ENCODE data around the gene HAND1. TPM values are rescaled to one million over a fixed set of nuclear protein-coding genes. Genes with fewer than 3 reads are reported as not detected.

Gene HAND1
- total RNA-seq, 1 donor from 2014 or later = not detected

DNA sequence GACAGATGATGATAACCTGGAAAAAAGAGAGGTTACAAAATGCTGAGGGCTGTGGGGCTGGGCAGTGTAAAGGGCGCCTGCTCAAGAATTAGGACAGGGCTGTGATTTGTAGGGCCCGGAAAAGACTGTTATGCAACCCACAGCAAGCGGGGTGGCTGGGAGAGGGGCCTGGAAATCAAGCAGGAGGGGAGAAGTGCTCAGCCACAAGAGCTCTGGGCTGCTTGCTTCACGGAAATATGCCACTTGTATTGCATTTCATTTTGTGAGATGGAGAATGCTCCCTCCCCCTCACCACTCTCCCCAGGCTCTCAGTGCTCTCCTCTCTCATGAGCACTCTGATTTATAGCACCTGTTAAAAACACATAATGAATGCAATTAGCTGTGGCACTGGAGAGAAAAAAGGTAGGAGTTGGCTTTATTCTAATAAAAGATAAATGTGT, 8.4 kb upstream of the HAND1 start:
- H3K4me3 Mint-ChIP-seq = no peak overlapping the region
- H3K27me3 Mint-ChIP-seq (ENCODE audit: low read depth) = peaks cover 96% of the 10 kb centered on the region
- H3K9me3 Mint-ChIP-seq = no peaks in the 10 kb centered on the region
- DNase-seq (ENCODE audit: low read depth, low spot score) = no peak
- H3K36me3 Mint-ChIP-seq (ENCODE audit: low read depth) = no peaks in the 10 kb centered on the region
- H3K4me1 Mint-ChIP-seq = peaks cover 4% of the 10 kb centered on the region
- no peak for TF ChIP-seq CTCF (conservative IDR thresholded peaks at IDR 0.05)
- H3K27ac Mint-ChIP-seq (ENCODE audit: unreplicated experiment) = no peak overlapping the region

GRCh38 chr5:154485850-154486426, 7.9 kb upstream of the HAND1 start:
- no peak overlapping the region for H3K4me3 Mint-ChIP-seq
- no peak for TF ChIP-seq CTCF (conservative IDR thresholded peaks at IDR 0.05)
- no peaks in the 10 kb centered on the region for H3K9me3 Mint-ChIP-seq
- peaks cover 4% of the 10 kb centered on the region for H3K4me1 Mint-ChIP-seq
- no peak for DNase-seq (ENCODE audit: low read depth, low spot score)
- no peak overlapping the region for H3K27ac Mint-ChIP-seq (ENCODE audit: unreplicated experiment)
- no peaks in the 10 kb centered on the region for H3K36me3 Mint-ChIP-seq (ENCODE audit: low read depth)
- peaks cover 97% of the 10 kb centered on the region for H3K27me3 Mint-ChIP-seq (ENCODE audit: low read depth)

DNA sequence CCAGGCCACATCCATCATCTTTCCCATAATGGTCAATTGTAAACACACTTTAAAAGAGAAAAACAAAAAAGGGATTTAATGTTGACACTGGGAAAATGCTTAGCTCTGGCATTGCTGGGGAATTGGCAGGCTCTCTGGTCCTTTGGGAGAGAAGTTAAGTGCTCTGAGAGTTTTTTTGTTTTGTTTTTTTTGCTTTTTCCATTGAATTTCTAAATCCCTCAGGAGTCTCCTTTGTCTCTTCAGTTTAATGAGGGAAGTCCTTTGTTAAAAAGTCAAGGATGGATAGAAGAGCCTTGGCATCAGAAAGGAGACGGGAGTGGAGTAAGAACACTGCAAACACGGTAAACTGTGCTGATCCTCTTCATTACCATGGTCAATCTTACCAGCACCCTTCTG, 7.1 kb upstream of the HAND1 start:
- Mint-ChIP-seq H3K4me3 (no peak overlapping the region), H3K36me3 (ENCODE audit: low read depth) (no peaks in the 10 kb centered on the region), H3K27me3 (ENCODE audit: low read depth) (peaks cover 97% of the 10 kb centered on the region), H3K9me3 (no peaks in the 10 kb centered on the region), H3K4me1 (peaks cover 4% of the 10 kb centered on the region), H3K27ac (ENCODE audit: unreplicated experiment) (no peak overlapping the region)
- no peak for TF ChIP-seq CTCF (conservative IDR thresholded peaks at IDR 0.05)
- no peak for DNase-seq (ENCODE audit: low read depth, low spot score)

DNA sequence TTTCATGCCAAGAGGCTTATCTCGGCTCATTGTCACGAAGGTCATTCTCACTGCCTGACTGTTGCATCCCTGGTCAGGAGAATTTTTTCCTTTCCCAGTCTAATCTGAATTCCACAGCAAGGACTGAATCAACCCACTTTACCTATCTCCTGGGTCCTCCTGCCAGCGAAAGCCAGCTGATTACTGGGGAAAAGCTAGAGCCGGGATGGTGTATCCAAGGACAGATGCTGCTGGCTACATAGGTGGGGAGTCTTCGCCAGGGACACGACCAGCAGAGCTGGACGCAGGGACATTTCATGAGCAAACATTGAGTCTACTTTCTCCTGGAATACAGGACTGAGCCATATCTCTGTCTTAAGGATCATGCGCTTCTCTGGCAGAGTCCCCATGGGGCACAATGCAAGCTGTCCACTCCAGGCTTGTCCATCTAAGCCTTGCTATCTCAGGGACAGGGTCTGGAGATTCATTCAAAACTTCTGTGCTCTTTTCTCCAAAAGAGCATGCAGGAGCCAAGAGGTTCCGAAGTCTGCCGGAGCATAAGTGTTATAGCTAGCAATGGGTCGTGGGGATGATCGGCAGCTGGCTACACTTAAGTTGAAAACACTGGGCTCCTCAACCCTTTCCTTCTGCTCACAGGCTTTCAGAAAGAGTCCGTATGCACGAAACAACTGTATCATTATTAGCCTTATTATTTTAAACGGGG, 6.5 kb upstream of the HAND1 start:
- no peak for TF ChIP-seq CTCF (conservative IDR thresholded peaks at IDR 0.05)
- H3K27me3 Mint-ChIP-seq (ENCODE audit: low read depth) = peaks cover 98% of the 10 kb centered on the region
- DNase-seq (ENCODE audit: low read depth, low spot score) = no peak
- H3K4me1 Mint-ChIP-seq = peaks cover 5% of the 10 kb centered on the region
- no peak overlapping the region for H3K4me3 Mint-ChIP-seq
- no peak overlapping the region for H3K27ac Mint-ChIP-seq (ENCODE audit: unreplicated experiment)
- H3K9me3 Mint-ChIP-seq = no peaks in the 10 kb centered on the region
- no peaks in the 10 kb centered on the region for H3K36me3 Mint-ChIP-seq (ENCODE audit: low read depth)

DNA sequence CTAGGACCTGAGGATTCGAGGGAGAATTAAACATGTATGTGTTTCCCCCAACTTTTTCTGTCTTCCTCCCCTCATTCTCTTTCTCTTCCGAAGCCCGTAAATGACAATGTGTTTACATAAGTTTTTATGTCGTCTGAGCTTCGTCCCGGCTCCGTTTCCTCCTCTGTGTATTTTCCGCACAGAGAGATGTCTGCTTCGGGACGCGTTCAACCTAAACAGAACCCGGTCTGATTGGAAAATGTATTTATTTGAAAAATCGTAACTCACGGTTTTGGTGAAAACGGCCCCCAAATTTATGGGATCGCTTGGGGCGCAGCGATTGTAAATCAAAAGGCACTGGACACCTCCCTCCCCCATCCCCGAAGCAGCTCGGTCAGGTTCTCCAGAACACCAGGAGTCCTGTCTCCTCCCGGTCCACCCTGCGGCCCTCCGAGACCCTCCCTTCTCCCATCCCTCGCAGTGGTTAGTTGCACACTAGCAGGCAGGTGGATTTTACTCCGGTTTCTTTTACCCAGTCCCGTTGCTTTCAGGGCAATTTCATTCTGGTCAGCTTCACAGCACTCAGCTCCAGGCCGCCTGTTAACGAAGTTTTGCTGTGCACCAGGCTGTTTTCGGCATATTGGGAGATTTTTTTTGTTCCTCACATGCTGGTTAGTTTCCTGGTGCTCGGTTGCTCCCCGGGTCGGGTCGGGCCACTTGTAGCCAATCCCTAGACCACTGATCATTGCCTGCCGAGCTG, 5.8 kb upstream of the HAND1 start:
- Mint-ChIP-seq H3K36me3 (ENCODE audit: low read depth) (no peaks in the 10 kb centered on the region), H3K4me1 (peaks cover 7% of the 10 kb centered on the region), H3K9me3 (no peaks in the 10 kb centered on the region), H3K4me3 (no peak overlapping the region), H3K27ac (ENCODE audit: unreplicated experiment) (no peak overlapping the region), H3K27me3 (ENCODE audit: low read depth) (peaks cover 99% of the 10 kb centered on the region)
- no peak for TF ChIP-seq CTCF (conservative IDR thresholded peaks at IDR 0.05)
- DNase-seq (ENCODE audit: low read depth, low spot score) = no peak

Data from neural crest cell (in vitro differentiated cells).